Mesenteric fat pad (tissue), 1 donor: Measurements from ENCODE around the gene C11orf87. TPM values are rescaled to one million over a fixed set of nuclear protein-coding genes. Genes with fewer than 3 reads are reported as not detected.

Experiments
- DNase-seq: peaks from one replicate; pipeline ENCODE4 v3.0.0-alpha.2; 2020; ENCODE audit warnings: low spot score
- total RNA-seq: library from RNA; stranded (reverse); fragmentation: NEBNext Ultra II Directional; extraction: Animal tissue kit (Norgen Biotek cat#: 25700); gene quantifications from one replicate; pipeline ENCODE4 v1.2.1, GENCODE V29; 2021
- donor health status: DM: yes; HTN: yes; CAD: no.

Gene C11orf87
- total RNA-seq, 1 donor from 2014 or later = not detected

DNA sequence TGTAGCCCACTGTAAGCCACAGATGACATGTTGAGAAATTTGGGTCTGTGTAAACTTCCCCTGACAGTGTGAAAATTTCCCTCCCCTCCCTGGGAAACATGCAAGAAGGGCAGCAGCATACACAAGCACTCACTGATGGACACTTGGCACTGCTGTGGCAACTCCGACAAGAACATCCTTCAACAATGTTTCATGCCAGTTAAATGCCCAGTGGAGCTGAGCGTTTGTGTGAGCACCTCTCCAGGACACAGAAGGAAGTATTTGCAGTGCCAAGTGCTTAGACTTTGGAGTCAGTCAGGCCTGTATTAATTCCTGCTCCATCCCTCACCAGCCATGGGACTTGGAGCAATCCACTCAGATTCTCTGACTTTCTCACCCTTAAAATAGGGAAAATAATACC is 17.7 kb downstream of the C11orf87 start:
- DNase-seq = no peak

DNA sequence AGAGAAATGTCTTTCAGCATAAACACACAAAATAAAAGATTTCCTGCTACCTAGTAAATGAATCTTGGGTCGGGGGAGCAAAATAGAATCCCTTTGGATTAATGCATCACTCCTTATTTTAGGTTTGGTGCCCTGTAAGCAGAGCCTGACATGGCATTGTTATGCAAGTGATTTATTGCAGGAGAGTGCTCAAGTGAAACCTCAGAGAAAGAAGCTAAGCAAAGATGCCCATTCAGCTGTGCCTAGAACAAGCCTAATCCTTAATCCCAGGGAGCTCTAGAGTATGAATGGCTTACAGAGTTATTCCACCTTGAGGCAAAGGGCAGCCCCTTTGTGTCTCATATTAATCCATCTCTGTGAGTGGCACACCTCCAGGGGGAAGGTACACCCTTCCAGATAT is 21.1 kb downstream of the C11orf87 start:
- DNase-seq = no peak

DNA sequence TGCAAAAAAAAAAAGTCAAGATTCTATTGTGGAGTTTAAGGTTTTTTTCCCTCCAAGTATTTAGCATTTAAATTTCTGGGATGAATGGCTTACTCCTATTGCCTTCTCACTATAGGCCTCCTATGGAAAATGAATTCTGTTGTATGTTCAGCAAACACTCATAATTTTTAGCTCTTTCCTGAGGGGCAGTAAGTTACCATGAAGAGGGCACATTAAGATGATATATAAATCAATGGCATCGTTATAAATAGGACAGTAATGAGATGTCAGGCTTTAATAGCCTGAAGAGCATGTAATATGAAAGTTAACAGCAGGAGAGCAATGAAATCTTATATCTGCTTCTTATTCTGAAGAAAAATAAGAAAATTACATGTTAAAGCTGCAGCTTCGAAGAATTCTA is 32.9 kb downstream of the C11orf87 start:
- DNase-seq = no peak
